Measurements from ENCODE around the gene FGF19. TPM values are rescaled to one million over a fixed set of nuclear protein-coding genes. Genes with fewer than 3 reads are reported as not detected.

The FGF19 gene
- total RNA-seq, 2 donors from 2014 or later, result not detected

- Histone ChIP-seq H3K27me3 (no peaks in the 10 kb centered on the region), H3K9me3 (no peaks in the 10 kb centered on the region), H3K27ac (no peak overlapping the region), H3K4me3 (no peak overlapping the region), H3K36me3 (no peaks in the 10 kb centered on the region), H3K4me1 (peaks cover 0 to 6% of the 10 kb centered on the region in 2 donors)
- TF ChIP-seq, protein P1, sequence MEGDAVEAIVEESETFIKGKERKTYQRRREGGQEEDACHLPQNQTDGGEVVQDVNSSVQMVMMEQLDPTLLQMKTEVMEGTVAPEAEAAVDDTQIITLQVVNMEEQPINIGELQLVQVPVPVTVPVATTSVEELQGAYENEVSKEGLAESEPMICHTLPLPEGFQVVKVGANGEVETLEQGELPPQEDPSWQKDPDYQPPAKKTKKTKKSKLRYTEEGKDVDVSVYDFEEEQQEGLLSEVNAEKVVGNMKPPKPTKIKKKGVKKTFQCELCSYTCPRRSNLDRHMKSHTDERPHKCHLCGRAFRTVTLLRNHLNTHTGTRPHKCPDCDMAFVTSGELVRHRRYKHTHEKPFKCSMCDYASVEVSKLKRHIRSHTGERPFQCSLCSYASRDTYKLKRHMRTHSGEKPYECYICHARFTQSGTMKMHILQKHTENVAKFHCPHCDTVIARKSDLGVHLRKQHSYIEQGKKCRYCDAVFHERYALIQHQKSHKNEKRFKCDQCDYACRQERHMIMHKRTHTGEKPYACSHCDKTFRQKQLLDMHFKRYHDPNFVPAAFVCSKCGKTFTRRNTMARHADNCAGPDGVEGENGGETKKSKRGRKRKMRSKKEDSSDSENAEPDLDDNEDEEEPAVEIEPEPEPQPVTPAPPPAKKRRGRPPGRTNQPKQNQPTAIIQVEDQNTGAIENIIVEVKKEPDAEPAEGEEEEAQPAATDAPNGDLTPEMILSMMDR (IDR thresholded peaks at IDR 0.05), result no peak
- DNase-seq (ENCODE audit: low spot score), result no peak
Measured at GRCh38 chr11:69686452-69686851, 17.4 kb downstream of the FGF19 start.

GRCh38 chr11:69685348-69685747, 18.5 kb downstream of the FGF19 start:
- Histone ChIP-seq H3K27me3 (no peaks in the 10 kb centered on the region), H3K9me3 (no peaks in the 10 kb centered on the region), H3K4me1 (peaks cover 0 to 6% of the 10 kb centered on the region in 2 donors), H3K27ac (no peak overlapping the region), H3K36me3 (no peaks in the 10 kb centered on the region), H3K4me3 (no peak overlapping the region)
- TF ChIP-seq, protein P1 (IDR thresholded peaks at IDR 0.05), result no peak
- DNase-seq (ENCODE audit: low spot score), result no peak

DNA sequence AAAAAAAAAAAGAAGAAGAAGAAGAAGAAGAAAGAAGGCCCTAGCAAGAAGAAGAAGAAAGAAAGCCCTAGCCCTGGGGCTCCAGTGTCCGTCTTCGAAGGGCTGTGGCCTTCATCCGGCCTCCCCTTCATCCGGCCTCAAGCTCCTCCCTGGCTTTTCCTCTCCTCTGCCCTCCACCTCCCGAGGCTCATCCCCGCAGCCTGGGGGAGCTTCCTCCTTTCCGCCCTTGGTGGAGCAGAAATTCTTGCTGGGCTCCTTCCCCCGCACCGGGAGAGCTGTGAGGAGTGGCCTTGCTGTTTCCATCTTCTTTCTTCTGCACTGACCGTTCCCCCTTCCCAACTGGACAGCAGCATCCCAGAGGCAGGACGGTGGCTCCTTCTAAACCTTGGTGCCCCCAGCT, 19.2 kb downstream of the FGF19 start:
- peaks cover 0 to 6% of the 10 kb centered on the region in 2 donors for H3K4me1 ChIP-seq
- no peaks in the 10 kb centered on the region for H3K36me3 ChIP-seq
- TF ChIP-seq, protein P1 (IDR thresholded peaks at IDR 0.05), result no peak
- H3K27ac ChIP-seq, result no peak overlapping the region
- no peaks in the 10 kb centered on the region for H3K27me3 ChIP-seq
- no peaks in the 10 kb centered on the region for H3K9me3 ChIP-seq
- no peak for DNase-seq (ENCODE audit: low spot score)
- no peak overlapping the region for H3K4me3 ChIP-seq

DNA sequence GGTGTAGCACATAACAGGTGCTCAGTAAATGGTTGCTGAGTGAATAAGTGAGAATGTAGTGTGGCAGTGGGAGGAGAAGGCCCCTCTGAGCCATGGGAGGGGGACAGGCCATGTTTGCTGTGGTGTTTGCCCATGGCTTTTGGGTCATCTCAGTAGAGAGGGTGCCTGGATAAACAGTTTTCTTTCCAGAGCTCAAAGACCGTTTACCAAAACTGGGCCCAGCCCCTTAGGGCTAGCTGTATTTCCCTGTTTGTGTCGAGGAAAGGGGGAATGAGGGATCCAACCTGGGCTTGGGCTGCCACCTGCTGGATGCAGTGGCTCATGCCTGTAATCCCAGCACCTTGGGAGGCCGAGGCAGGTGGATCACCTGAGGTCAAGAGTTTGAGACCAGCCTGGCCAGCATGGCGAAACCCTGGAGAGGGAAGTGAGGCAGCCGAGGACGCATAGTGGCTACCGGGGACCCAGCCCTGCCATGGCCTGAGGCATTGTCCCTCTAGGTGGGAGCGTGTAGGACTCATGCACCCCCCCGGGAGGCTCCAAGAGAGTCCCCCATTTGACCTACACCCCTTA, 20.0 kb downstream of the FGF19 start:
- Histone ChIP-seq H3K27ac (no peak overlapping the region), H3K36me3 (no peaks in the 10 kb centered on the region), H3K4me1 (peaks cover 0 to 6% of the 10 kb centered on the region in 2 donors), H3K4me3 (no peak overlapping the region), H3K27me3 (no peaks in the 10 kb centered on the region), H3K9me3 (no peaks in the 10 kb centered on the region)
- TF ChIP-seq, protein P1 (IDR thresholded peaks at IDR 0.05), result peak in 1 of 2 donors; percentile 42
- DNase-seq (ENCODE audit: low spot score), result no peak

DNA sequence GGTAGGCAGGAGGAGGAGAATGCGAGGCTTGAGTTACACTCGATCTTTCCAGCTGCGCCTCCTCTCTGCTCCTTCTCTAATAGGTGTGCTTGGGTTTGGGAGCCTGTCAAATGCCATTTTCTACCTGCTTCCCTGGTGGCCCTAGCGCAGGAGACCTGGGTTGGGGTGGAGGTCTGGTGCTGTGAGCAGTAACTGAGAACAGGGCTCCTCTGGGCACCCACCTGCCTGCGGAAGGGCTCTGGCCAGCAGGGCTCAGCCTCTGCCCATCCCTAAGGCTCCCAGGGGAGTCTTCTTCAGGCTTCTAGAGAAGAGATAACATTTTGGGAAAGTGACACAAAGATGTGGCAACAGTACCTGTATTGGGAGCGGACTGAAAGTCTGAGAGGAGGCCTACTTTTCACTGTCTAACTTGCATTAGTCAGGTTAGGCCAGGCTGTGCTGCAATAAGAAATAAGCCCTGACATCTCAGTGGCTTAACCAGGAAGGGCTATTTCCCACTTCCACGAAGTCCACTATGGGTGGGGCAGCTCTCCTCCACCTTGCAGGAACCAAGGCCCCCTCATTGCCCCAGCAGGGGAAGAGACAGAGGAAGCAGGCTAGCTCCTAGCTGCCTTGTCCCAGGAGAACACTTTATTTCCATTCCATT, 21.0 kb downstream of the FGF19 start:
- Histone ChIP-seq H3K9me3 (no peaks in the 10 kb centered on the region), H3K4me3 (no peak overlapping the region), H3K36me3 (no peaks in the 10 kb centered on the region), H3K27me3 (no peaks in the 10 kb centered on the region), H3K27ac (no peak overlapping the region), H3K4me1 (peaks cover 0 to 6% of the 10 kb centered on the region in 2 donors)
- TF ChIP-seq, protein P1 (IDR thresholded peaks at IDR 0.05), result no peak
- no peak for DNase-seq (ENCODE audit: low spot score)
